IPS DF 6.9 (cell line): ENCODE results near the gene TMEM117.
"Not testable (repeated sequence)": the region's sequence is repeated elsewhere in the genome, so short reads cannot be mapped to it uniquely, and the experiment has no call there.

Experiments
- DNase-seq: peaks from one replicate; pipeline ENCODE4 v3.0.0-alpha.2; 2013; ENCODE audit warnings: low read depth, low spot score
- H3K27ac ChIP-seq: one replicate; pipeline ENCODE4 v1.5.1; 2013; ENCODE audit warnings: low read length, control low read depth
- H3K27me3 ChIP-seq: 2 replicates; pipeline ENCODE4 v1.6.1; 2013; ENCODE audit warnings: mild to moderate bottlenecking, low read length; ENCODE audit not compliant: control insufficient read depth, insufficient read depth
- H3K36me3 ChIP-seq: 2 replicates; pipeline ENCODE4 v1.6.1; 2013; ENCODE audit warnings: low read length; ENCODE audit not compliant: control insufficient read depth, insufficient read depth
- H3K4me1 ChIP-seq: 2 replicates; pipeline ENCODE4 v1.6.1; 2013; ENCODE audit warnings: low read length; ENCODE audit not compliant: control insufficient read depth, insufficient read depth
- H3K4me3 ChIP-seq: 2 replicates; pipeline ENCODE4 v1.5.1; 2013; ENCODE audit warnings: mild to moderate bottlenecking, low read length
- H3K9me3 ChIP-seq: 2 replicates; pipeline ENCODE4 v1.6.1; 2013; ENCODE audit warnings: low read length, inconsistent platforms; ENCODE audit not compliant: control insufficient read depth, insufficient read depth
- WGBS: extraction: QIAGEN DNeasy Blood & Tissue Kit; methylation state at CpG from one replicate; pipeline ENCODE4 v1.1.7; 2013; ENCODE audit warnings: mixed read lengths, missing lambda C conversion rate; ENCODE audit not compliant: insufficient read length, insufficient coverage; 5-methylcytosine and 5-hydroxymethylcytosine counted together

TMEM117 gene

GRCh38 chr12:44036875-44037443, 201.1 kb downstream of the TMEM117 start:
- no CpG with 5 or more reads among the region's 7 CpGs for WGBS
- Histone ChIP-seq H3K27ac (no peak overlapping the region), H3K36me3 (no peaks in the 10 kb centered on the region), H3K4me1 (no peaks in the 10 kb centered on the region), H3K4me3 (no peak overlapping the region), H3K9me3 (no peaks in the 10 kb centered on the region), H3K27me3 (no peaks in the 10 kb centered on the region)
- no peak for DNase-seq

GRCh38 chr12:44038411-44038810, 202.5 kb downstream of the TMEM117 start:
- Histone ChIP-seq H3K9me3 (no peaks in the 10 kb centered on the region), H3K4me1 (no peaks in the 10 kb centered on the region), H3K4me3 (no peak overlapping the region), H3K36me3 (no peaks in the 10 kb centered on the region), H3K27me3 (no peaks in the 10 kb centered on the region), H3K27ac (no peak overlapping the region)
- no peak for DNase-seq
- WGBS: no CpG with 5 or more reads among the region's 5 CpGs

- not testable (repeated sequence) for H3K4me3 ChIP-seq, DNase-seq, H3K27me3 ChIP-seq, H3K27ac ChIP-seq, H3K9me3 ChIP-seq, H3K36me3 ChIP-seq, H3K4me1 ChIP-seq
- no CpG with 5 or more reads among the region's 2 CpGs for WGBS
Measured at GRCh38 chr12:44044491-44044890, 208.6 kb downstream of the TMEM117 start.

- H3K4me3 ChIP-seq: no peak overlapping the region
- DNase-seq: no peak
- WGBS: no CpG with 5 or more reads among the region's 3 CpGs
- H3K9me3 ChIP-seq: no peaks in the 10 kb centered on the region
- H3K27ac ChIP-seq: no peak overlapping the region
- H3K27me3 ChIP-seq: no peaks in the 10 kb centered on the region
- H3K4me1 ChIP-seq: no peaks in the 10 kb centered on the region
- H3K36me3 ChIP-seq: no peaks in the 10 kb centered on the region
Measured at GRCh38 chr12:44046732-44047417, 211.0 kb downstream of the TMEM117 start.

- Histone ChIP-seq H3K4me1 (no peaks in the 10 kb centered on the region), H3K36me3 (no peaks in the 10 kb centered on the region), H3K9me3 (no peaks in the 10 kb centered on the region), H3K27ac (no peak overlapping the region), H3K27me3 (no peaks in the 10 kb centered on the region), H3K4me3 (no peak overlapping the region)
- no peak for DNase-seq
- WGBS: no CpG with 5 or more reads among the region's 4 CpGs
Measured at GRCh38 chr12:44052554-44052953, 216.7 kb downstream of the TMEM117 start.

GRCh38 chr12:44053549-44054127, 217.8 kb downstream of the TMEM117 start:
- Histone ChIP-seq H3K36me3 (no peaks in the 10 kb centered on the region), H3K4me1 (no peaks in the 10 kb centered on the region), H3K4me3 (no peak overlapping the region), H3K27me3 (no peaks in the 10 kb centered on the region), H3K27ac (no peak overlapping the region), H3K9me3 (no peaks in the 10 kb centered on the region)
- no peak for DNase-seq
- WGBS: no CpG with 5 or more reads among the region's 3 CpGs

- no peaks in the 10 kb centered on the region for H3K27me3 ChIP-seq
- no peak overlapping the region for H3K27ac ChIP-seq
- H3K4me1 ChIP-seq: no peaks in the 10 kb centered on the region
- no peaks in the 10 kb centered on the region for H3K36me3 ChIP-seq
- no peak overlapping the region for H3K4me3 ChIP-seq
- no CpG with 5 or more reads among the region's 3 CpGs for WGBS
- DNase-seq: no peak
- H3K9me3 ChIP-seq: no peaks in the 10 kb centered on the region
Measured at GRCh38 chr12:44054281-44054680, 218.4 kb downstream of the TMEM117 start.

GRCh38 chr12:44058366-44058765, 222.5 kb downstream of the TMEM117 start:
- no peaks in the 10 kb centered on the region for H3K27me3 ChIP-seq
- no peaks in the 10 kb centered on the region for H3K9me3 ChIP-seq
- H3K27ac ChIP-seq: no peak overlapping the region
- DNase-seq: no peak
- WGBS: no CpG with 5 or more reads among the region's 2 CpGs
- H3K4me1 ChIP-seq: no peaks in the 10 kb centered on the region
- H3K36me3 ChIP-seq: no peaks in the 10 kb centered on the region
- no peak overlapping the region for H3K4me3 ChIP-seq

- no peaks in the 10 kb centered on the region for H3K4me1 ChIP-seq
- no peak for DNase-seq
- no peaks in the 10 kb centered on the region for H3K9me3 ChIP-seq
Measured at GRCh38 chr12:44059476-44059875, 223.6 kb downstream of the TMEM117 start.

GRCh38 chr12:44063671-44064070, 227.8 kb downstream of the TMEM117 start:
- H3K9me3 ChIP-seq: no peaks in the 10 kb centered on the region
- H3K27ac ChIP-seq: no peak overlapping the region
- no peak for DNase-seq
- H3K27me3 ChIP-seq: no peaks in the 10 kb centered on the region
- H3K4me1 ChIP-seq: no peaks in the 10 kb centered on the region
- H3K4me3 ChIP-seq: no peak overlapping the region
- H3K36me3 ChIP-seq: no peaks in the 10 kb centered on the region
- no CpG with 5 or more reads among the region's 3 CpGs for WGBS

More at GRCh38 chr12:44059476-44059875, 223.6 kb downstream of the TMEM117 start:
- H3K27ac ChIP-seq: no peak overlapping the region
- H3K4me3 ChIP-seq: no peak overlapping the region
- no peaks in the 10 kb centered on the region for H3K36me3 ChIP-seq
- H3K27me3 ChIP-seq: no peaks in the 10 kb centered on the region

- WGBS: no CpG with 5 or more reads among the region's 2 CpGs
- Histone ChIP-seq H3K36me3 (no peaks in the 10 kb centered on the region), H3K27me3 (no peaks in the 10 kb centered on the region), H3K4me3 (no peak overlapping the region), H3K9me3 (no peaks in the 10 kb centered on the region), H3K27ac (no peak overlapping the region), H3K4me1 (peaks cover 2% of the 10 kb centered on the region; the same call in 1 of the 2 replicates)
- no peak for DNase-seq
Measured at GRCh38 chr12:44076871-44077270, 241.0 kb downstream of the TMEM117 start.
